SK-N-SH (cell line): ENCODE measurements around the gene NID1. TPM values are rescaled to one million over a fixed set of nuclear protein-coding genes. Genes with fewer than 3 reads are reported as not detected.

Source experiments
- CTCF ChIA-PET: fragments of 300-600, 350-600 bp; formaldehyde crosslinking; extraction: SDS; loops from one replicate; lab custom pipeline; 2021; lab: Yijun Ruan, JAX
- POLR2A ChIA-PET: fragments of 350-600 bp; sonication (Branson Sonifier 250); formaldehyde crosslinking; extraction: SDS; loops from one replicate; lab custom pipeline; 2020; ENCODE audit warnings: antibody characterized with exemption, inconsistent platforms; lab: Yijun Ruan, JAX
- DNase-seq: peaks from one replicate; pipeline ENCODE4 v3.0.0; 2012
- H2AFZ ChIP-seq: fragments of 200-600 bp; sonication (generic); 2 replicates; pipeline ENCODE4 v1.8.1; 2016; ENCODE audit warnings: antibody characterized with exemption, mild to moderate bottlenecking, low read depth
- H3F3A ChIP-seq: fragments of 200-600 bp; sonication (generic); replicated peaks from 2 replicates; pipeline ENCODE3; 2016; ENCODE audit warnings: antibody characterized with exemption, mild to moderate bottlenecking; ENCODE audit not compliant: insufficient read depth
- H3K27ac ChIP-seq, 2 experiments: fragments of 200-500 bp in 1 of 2; fragments of 200-600 bp in 1 of 2; sonication (Bioruptor generic) in 1 of 2; sonication (generic), shearing (Covaris generic) in 1 of 2; 2 replicates each; pipeline versions ENCODE4 v1.5.1 to v1.6.1; 2014 to 2016; ENCODE audit warnings: low read depth in 2 of 2, inconsistent platforms in 1 of 2, low read length in 1 of 2, mild to moderate bottlenecking in 1 of 2, mixed read lengths in 1 of 2
- H3K27me3 ChIP-seq: fragments of 200-600 bp; sonication (generic), shearing (Covaris generic); 2 replicates; pipeline ENCODE4 v1.6.1; 2016; ENCODE audit warnings: mixed run types; ENCODE audit not compliant: insufficient read depth
- H3K36me3 ChIP-seq, 2 experiments: fragments of 200-500 bp in 1 of 2; fragments of 200-600 bp in 1 of 2; sonication (Bioruptor generic) in 1 of 2; sonication (generic) in 1 of 2; replicated peaks in 1 of 2; 2 replicates each; pipeline versions ENCODE3 to v1.5.1; 2014 to 2016; ENCODE audit warnings: low read length in 1 of 2, mild to moderate bottlenecking in 1 of 2; ENCODE audit not compliant: insufficient read depth in 2 of 2, control insufficient read depth in 1 of 2
- H3K4me1 ChIP-seq, 2 experiments: fragments of 200-500 bp in 1 of 2; fragments of 200-600 bp in 1 of 2; sonication (Bioruptor generic) in 1 of 2; sonication (generic), shearing (Covaris generic) in 1 of 2; 2 replicates each; pipeline versions ENCODE4 v1.5.1 to v1.6.1; 2014 to 2016; ENCODE audit warnings: low read depth in 1 of 2, low read length in 1 of 2, mixed run types in 1 of 2; ENCODE audit not compliant: insufficient read depth in 2 of 2, control insufficient read depth in 1 of 2
- H3K4me2 ChIP-seq: fragments of 200-600 bp; sonication (generic), shearing (Covaris generic); 2 replicates; pipeline ENCODE4 v1.6.1; 2017; ENCODE audit warnings: mixed run types
- H3K4me3 ChIP-seq, 2 experiments: fragments of 200-500 bp in 1 of 2; fragments of 200-600 bp in 1 of 2; sonication (Bioruptor generic) in 1 of 2; sonication (generic), shearing (Covaris generic) in 1 of 2; 2 replicates each; pipeline versions ENCODE4 v1.5.1 to v1.8.1; 2014 to 2016; ENCODE audit warnings: low read depth in 2 of 2, inconsistent platforms in 1 of 2, low read length in 1 of 2, mild to moderate bottlenecking in 1 of 2, mixed read lengths in 1 of 2, moderate library complexity in 1 of 2
- H3K79me2 ChIP-seq: fragments of 200-600 bp; sonication (generic); 2 replicates; pipeline ENCODE4 v1.8.1; 2017; ENCODE audit warnings: mild to moderate bottlenecking; ENCODE audit not compliant: insufficient read depth
- H3K9ac ChIP-seq: fragments of 200-600 bp; sonication (generic); 2 replicates; pipeline ENCODE4 v1.6.1; 2017; ENCODE audit warnings: mixed run types
- H3K9me2 ChIP-seq: fragments of 200-600 bp; sonication (generic); 2 replicates; pipeline ENCODE4 v1.6.1; 2017; ENCODE audit warnings: mixed run types
- H3K9me3 ChIP-seq: fragments of 200-600 bp; sonication (generic); 2 replicates; pipeline ENCODE4 v1.6.1; 2017; ENCODE audit warnings: mixed run types, mild to moderate bottlenecking, moderate library complexity
- H4K20me1 ChIP-seq: fragments of 200-600 bp; sonication (generic); 2 replicates; pipeline ENCODE4 v1.6.1; 2017; ENCODE audit warnings: mild to moderate bottlenecking, mixed run types; ENCODE audit not compliant: insufficient read depth
- CHD2 ChIP-seq: fragments of 150-350 bp; IDR thresholded peaks from 2 replicates; pipeline ENCODE4 v1.6.1; 2018; ENCODE audit warnings: low read length; ENCODE audit not compliant: partially characterized antibody
- FOSL2 ChIP-seq: IDR thresholded peaks from 2 replicates; pipeline ENCODE4 v1.4.0; 2012; ENCODE audit warnings: low read depth, mild to moderate bottlenecking, moderate library complexity, borderline replicate concordance
- FOXM1 ChIP-seq: IDR thresholded peaks from 2 replicates; pipeline ENCODE4 v1.4.0; 2012; ENCODE audit warnings: low read depth, mild to moderate bottlenecking
- GABPA ChIP-seq: IDR thresholded peaks from 2 replicates; pipeline ENCODE4 v1.4.0; 2012; ENCODE audit warnings: low read depth, mild to moderate bottlenecking
- MAX ChIP-seq: IDR thresholded peaks from 2 replicates; pipeline ENCODE4 v1.4.0; 2012; ENCODE audit warnings: low read depth
- MXI1 ChIP-seq: IDR thresholded peaks from 2 replicates; pipeline ENCODE4 v1.6.1; 2012; ENCODE audit warnings: mild to moderate bottlenecking, low read depth, low read length, improper control_type of control experiment
- NFIC ChIP-seq: IDR thresholded peaks from 2 replicates; pipeline ENCODE4 v1.4.0; 2012; ENCODE audit warnings: borderline replicate concordance
- NRF1 ChIP-seq: IDR thresholded peaks from 2 replicates; pipeline ENCODE4 v1.6.1; 2012; ENCODE audit warnings: low read depth, mild to moderate bottlenecking, low read length
- PBX3 ChIP-seq: IDR thresholded peaks from 2 replicates; pipeline ENCODE4; 2012
- POLR2AphosphoS5 ChIP-seq: IDR thresholded peaks from 2 replicates; pipeline ENCODE4 v1.6.1; 2012; ENCODE audit warnings: low read depth, low read length
- TAF1 ChIP-seq: IDR thresholded peaks from 2 replicates; pipeline ENCODE4 v1.6.1; 2012; ENCODE audit warnings: low read depth, mild to moderate bottlenecking, low read length, moderate library complexity, borderline replicate concordance
- TEAD4 ChIP-seq: IDR thresholded peaks from 2 replicates; pipeline ENCODE4 v1.4.0; 2012; ENCODE audit warnings: mild to moderate bottlenecking, borderline replicate concordance; ENCODE audit not compliant: insufficient read depth
- USF1 ChIP-seq: IDR thresholded peaks from 2 replicates; pipeline ENCODE4 v1.4.0; 2012; ENCODE audit warnings: low read depth, borderline replicate concordance
- YY1 ChIP-seq: IDR thresholded peaks from 2 replicates; pipeline ENCODE4 v1.4.0; 2012; ENCODE audit warnings: low read depth, mild to moderate bottlenecking
- WGBS: methylation state at CpG from one replicate; pipeline ENCODE4 v1.1.6; 2017; ENCODE audit warnings: low lambda C conversion rate; 5-methylcytosine and 5-hydroxymethylcytosine counted together
- polyA plus RNA-seq, 3 experiments: library from polyadenylated mRNA; depleted of rRNA; stranded (reverse); fragments of >200 nt; gene quantifications; 2 replicates each; pipeline ENCODE4 v1.2.3, GENCODE V29; 2012
- TF ChIP-seq, protein P1 (sequence below): fragments of 150-350 bp; IDR thresholded peaks from 2 replicates; pipeline ENCODE4 v1.6.1; 2016; ENCODE audit warnings: mild to moderate bottlenecking, low read depth, low read length
- TF ChIP-seq, protein P2 (sequence below): IDR thresholded peaks from 2 replicates; pipeline ENCODE4 v1.6.1; 2012; ENCODE audit warnings: mild to moderate bottlenecking, low read depth, low read length, moderate library complexity
- TF ChIP-seq, protein P3 (sequence below): fragments of 200-600 bp; sonication (generic); IDR thresholded peaks from 2 replicates; pipeline ENCODE4 v1.6.1; 2017; ENCODE audit warnings: antibody characterized with exemption, mild to moderate bottlenecking, moderate library complexity

Gene NID1
- polyA plus RNA-seq, 1 of the 3 experiments (the other 2 are of a cell fraction) = 74.3 TPM

GRCh38 chr1:235992868-235993267, 72.0 kb downstream of the NID1 start (continued):
- TF ChIP-seq TAF1 (no peak), POLR2AphosphoS5 (no peak)

DNA sequence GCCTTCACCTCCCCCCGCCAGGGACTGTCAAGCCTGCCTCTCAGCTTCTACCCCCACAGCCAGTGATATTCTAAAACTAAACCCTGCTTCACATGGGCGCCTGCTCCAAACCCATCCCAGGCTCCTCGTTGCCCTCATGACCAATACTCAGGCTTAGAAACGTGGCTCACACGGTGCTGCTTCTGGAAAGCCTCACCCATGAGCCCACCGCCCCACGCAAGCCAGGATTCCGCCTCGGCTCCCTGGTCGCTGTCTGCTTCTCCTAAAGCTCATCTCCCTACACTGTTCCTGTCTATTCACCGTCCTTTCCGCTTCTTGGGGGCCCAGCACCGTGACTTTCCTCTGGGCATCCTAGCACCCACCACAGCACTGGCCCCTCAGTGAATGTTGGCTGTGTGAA, 72.5 kb downstream of the NID1 start:
- DNase-seq = no peak
- H3K9ac ChIP-seq = no peak overlapping the region
- no peak overlapping the region for H3K4me2 ChIP-seq
- CTCF ChIA-PET = interaction anchor here (1.1 kb wide), 2 partner anchors 126 to 209 kb away, joined by 3 read pairs; partner anchors contain the start of gene LYST
- 84% methylated on average over 13 of the region's 13 CpGs for WGBS
- no peak overlapping the region for H3K27ac ChIP-seq
- TF ChIP-seq NRF1 (no peak), TAF1 (no peak), YY1 (no peak), PBX3 (no peak), MAX (no peak), USF1 (no peak), FOSL2 (no peak), GABPA (no peak), NFIC (no peak), POLR2AphosphoS5 (no peak), MXI1 (no peak), CHD2 (no peak), TEAD4 (no peak), FOXM1 (no peak)
- TF ChIP-seq, protein P1, sequence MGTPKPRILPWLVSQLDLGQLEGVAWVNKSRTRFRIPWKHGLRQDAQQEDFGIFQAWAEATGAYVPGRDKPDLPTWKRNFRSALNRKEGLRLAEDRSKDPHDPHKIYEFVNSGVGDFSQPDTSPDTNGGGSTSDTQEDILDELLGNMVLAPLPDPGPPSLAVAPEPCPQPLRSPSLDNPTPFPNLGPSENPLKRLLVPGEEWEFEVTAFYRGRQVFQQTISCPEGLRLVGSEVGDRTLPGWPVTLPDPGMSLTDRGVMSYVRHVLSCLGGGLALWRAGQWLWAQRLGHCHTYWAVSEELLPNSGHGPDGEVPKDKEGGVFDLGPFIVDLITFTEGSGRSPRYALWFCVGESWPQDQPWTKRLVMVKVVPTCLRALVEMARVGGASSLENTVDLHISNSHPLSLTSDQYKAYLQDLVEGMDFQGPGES = no peak
- TF ChIP-seq, protein P2, sequence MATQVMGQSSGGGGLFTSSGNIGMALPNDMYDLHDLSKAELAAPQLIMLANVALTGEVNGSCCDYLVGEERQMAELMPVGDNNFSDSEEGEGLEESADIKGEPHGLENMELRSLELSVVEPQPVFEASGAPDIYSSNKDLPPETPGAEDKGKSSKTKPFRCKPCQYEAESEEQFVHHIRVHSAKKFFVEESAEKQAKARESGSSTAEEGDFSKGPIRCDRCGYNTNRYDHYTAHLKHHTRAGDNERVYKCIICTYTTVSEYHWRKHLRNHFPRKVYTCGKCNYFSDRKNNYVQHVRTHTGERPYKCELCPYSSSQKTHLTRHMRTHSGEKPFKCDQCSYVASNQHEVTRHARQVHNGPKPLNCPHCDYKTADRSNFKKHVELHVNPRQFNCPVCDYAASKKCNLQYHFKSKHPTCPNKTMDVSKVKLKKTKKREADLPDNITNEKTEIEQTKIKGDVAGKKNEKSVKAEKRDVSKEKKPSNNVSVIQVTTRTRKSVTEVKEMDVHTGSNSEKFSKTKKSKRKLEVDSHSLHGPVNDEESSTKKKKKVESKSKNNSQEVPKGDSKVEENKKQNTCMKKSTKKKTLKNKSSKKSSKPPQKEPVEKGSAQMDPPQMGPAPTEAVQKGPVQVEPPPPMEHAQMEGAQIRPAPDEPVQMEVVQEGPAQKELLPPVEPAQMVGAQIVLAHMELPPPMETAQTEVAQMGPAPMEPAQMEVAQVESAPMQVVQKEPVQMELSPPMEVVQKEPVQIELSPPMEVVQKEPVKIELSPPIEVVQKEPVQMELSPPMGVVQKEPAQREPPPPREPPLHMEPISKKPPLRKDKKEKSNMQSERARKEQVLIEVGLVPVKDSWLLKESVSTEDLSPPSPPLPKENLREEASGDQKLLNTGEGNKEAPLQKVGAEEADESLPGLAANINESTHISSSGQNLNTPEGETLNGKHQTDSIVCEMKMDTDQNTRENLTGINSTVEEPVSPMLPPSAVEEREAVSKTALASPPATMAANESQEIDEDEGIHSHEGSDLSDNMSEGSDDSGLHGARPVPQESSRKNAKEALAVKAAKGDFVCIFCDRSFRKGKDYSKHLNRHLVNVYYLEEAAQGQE = no peak
- TF ChIP-seq, protein P3, sequence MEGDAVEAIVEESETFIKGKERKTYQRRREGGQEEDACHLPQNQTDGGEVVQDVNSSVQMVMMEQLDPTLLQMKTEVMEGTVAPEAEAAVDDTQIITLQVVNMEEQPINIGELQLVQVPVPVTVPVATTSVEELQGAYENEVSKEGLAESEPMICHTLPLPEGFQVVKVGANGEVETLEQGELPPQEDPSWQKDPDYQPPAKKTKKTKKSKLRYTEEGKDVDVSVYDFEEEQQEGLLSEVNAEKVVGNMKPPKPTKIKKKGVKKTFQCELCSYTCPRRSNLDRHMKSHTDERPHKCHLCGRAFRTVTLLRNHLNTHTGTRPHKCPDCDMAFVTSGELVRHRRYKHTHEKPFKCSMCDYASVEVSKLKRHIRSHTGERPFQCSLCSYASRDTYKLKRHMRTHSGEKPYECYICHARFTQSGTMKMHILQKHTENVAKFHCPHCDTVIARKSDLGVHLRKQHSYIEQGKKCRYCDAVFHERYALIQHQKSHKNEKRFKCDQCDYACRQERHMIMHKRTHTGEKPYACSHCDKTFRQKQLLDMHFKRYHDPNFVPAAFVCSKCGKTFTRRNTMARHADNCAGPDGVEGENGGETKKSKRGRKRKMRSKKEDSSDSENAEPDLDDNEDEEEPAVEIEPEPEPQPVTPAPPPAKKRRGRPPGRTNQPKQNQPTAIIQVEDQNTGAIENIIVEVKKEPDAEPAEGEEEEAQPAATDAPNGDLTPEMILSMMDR = no peak
- H2AFZ ChIP-seq = no peak overlapping the region
- POLR2A ChIA-PET = no interaction called here
- no peaks in the 10 kb centered on the region for H3K4me1 ChIP-seq
- H3K79me2 ChIP-seq = no peaks in the 10 kb centered on the region
- H3K9me3 ChIP-seq = no peaks in the 10 kb centered on the region
- peaks cover 4 to 45% of the 10 kb centered on the region in 2 experiments for H3K36me3 ChIP-seq
- no peaks in the 10 kb centered on the region for H3K9me2 ChIP-seq
- H4K20me1 ChIP-seq = no peaks in the 10 kb centered on the region
- no peak overlapping the region for H3K4me3 ChIP-seq
- no peaks in the 10 kb centered on the region for H3F3A ChIP-seq
- H3K27me3 ChIP-seq = no peaks in the 10 kb centered on the region
